Nucleus accumbens (tissue), 56 donors: ENCODE data around the gene MT1X.
"Not testable (repeated sequence)": the region's sequence is repeated elsewhere in the genome, so short reads cannot be mapped to it uniquely, and the experiment has no call there.

Experiments
- DNase-seq, 56 donors: peaks; one replicate each; lab custom pipeline; 2025; lab: John Stamatoyannopoulos, UW

The MT1X gene

DNA sequence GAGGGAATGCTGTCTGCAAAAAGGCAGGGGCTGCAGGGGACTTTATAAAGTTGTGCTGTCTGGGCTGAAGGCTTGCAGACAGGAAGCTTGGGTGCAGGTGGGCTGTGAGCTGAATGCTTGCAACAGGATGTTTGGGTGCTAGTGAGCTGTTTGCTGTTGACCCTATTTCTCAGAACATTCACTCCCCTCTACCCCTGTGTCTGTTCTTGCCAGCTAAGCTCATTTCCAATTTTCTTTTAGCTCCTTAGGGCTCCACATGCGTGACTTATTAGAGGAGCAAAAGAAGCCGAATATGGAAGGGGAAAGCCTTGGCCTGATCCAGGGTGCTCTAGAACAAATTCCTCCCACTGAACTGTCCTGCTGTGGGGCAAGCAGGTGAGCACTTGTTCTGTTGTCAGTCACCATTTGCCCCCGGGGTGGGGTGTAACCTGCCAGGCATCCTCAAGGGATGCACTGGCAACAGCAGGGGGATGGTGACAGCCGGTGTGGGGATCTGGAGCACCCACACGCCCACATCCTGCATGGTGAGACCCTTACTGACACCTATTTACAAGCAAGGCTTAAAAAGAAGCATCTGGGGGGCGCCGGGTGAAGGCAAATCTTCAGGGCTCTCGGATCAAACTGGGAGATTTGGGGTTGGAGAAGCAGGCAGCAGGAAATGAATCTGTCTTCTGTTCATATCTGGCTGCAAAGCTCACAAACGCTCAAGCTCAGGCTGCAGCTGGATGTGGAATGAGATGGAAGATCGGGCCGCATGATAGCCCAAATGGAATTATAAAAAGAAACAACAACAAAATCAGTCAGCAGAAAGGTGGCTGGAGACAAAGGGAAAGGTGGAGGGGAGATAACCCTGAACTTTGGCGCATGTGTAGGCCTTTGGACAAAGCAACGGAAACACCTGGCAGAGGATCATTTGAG is 26.5 kb downstream of the MT1X start:
- DNase-seq, result no peak

DNA sequence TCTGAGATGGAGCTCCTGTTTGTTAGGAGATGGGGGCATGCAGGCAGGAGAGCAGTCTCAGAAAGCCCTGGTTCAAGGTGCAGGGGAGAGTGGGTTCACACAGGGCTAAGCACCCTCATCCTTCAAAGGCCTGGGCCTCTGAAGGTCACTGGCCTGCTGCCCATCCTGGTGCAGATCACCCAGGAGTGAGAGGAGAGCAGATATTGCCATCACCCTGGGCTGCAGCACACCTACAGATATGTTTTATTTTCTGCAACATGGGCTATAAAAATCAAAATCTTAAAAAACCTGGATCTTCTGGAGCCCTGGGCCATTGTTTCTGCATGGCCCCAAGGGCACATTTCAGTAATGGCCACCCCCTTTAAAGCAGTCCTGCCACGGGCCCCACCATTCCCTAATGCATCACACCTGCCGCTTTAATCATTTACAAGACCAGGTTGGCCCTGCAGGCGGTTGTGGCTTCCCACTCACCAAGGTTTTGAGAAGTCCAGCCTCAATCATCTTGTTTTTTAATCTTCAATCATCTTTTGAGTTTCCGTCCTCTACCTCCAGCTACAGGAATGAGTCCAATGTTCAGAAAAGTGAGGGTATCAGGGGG is 27.3 kb downstream of the MT1X start:
- DNase-seq, result no peak

GRCh38 chr16:56710181-56710737 is 28.0 kb downstream of the MT1X start:
- DNase-seq, result no peak

- no peak for DNase-seq
Observed at GRCh38 chr16:56711862-56712261, 29.6 kb downstream of the MT1X start.

GRCh38 chr16:56713794-56714193 is 31.5 kb downstream of the MT1X start:
- DNase-seq, result no peak

DNA sequence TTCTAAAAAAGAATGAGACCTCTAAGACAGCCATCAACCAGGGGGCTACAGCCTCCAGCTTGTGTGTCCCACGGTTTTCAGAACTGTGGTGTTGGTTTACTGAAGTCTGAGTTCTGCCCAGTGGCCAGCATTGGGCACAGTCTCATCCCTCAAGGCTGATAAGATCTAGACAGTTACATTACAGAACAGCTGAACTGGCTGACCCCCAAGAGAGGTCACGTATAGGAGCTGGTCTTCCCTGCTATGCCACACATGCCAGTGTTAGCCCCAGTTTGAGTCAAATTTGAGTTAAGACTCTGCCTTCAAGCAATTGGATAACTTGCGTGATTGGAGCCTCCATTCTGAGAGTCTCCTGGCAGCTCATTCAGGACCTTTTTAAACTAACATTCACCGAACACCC is 32.9 kb downstream of the MT1X start:
- DNase-seq, result no peak

DNA sequence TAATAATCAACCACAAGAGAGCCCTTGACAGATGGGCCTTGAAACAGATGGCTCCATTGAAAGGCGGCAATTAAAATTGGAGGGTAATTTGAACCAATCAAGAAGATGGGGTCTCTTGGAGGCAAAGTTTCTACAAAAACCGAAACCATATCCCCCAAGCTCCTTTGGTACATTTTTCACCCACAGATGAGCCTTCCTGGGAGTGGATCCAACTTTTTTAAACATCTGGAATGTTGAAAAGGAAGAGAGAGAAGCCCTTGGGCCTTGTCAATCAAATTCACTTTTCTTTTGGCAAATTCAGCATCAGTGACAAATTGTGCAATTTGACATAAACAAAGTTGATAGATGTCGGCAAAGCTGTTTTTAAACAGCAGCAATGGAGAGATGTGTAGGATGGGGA is 34.5 kb downstream of the MT1X start:
- DNase-seq, result no peak

- not testable (repeated sequence) for DNase-seq
Observed at GRCh38 chr16:56717532-56717931, 35.3 kb downstream of the MT1X start.

GRCh38 chr16:56722200-56722842 is 40.1 kb downstream of the MT1X start:
- DNase-seq, result no peak

- DNase-seq, result no peak
Observed at GRCh38 chr16:56724191-56724590, 41.9 kb downstream of the MT1X start.

- no peak for DNase-seq
Observed at GRCh38 chr16:56726283-56726682, 44.0 kb downstream of the MT1X start.

GRCh38 chr16:56726926-56727325 is 44.7 kb downstream of the MT1X start:
- DNase-seq, result no peak

GRCh38 chr16:56728027-56728426 is 45.8 kb downstream of the MT1X start:
- no peak for DNase-seq

DNA sequence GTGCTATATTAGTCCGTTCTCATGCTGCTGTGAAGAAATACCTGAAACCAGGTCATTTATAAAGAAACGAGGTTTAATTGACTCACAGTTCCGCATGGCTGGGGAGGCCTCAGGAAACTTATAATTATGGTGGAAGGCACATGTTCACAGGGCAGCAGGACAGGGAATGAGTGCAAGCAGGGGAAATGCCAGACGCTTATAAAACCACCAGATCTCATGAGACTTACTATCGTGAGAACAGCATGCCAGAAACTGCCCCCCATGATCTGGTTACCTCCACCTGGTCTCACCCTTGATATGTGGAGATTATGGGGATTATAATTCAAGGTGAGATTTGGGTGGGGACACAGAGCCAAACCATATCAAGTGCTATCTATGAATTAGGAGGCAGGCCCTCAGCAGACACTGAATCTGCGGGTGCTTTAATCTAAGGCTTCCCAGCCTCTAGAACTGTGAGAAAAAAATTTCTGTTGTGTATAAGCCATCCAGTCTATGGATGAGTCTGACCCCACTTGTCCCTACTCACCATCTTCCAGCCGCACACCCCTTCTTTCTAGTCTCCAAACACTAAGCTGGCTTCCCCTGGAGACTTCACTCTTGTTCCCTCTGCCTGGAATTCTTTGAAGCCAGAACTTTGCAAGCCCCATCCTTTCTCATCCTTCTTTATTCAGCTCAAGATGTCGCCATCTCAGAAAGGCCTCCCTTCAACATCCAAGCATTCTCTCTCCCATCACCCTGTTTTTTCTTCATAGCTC is 46.9 kb downstream of the MT1X start:
- DNase-seq, result no peak

- DNase-seq, result peak in 55 of 56 donors; percentile 37 to 94 (median 87)
Observed at GRCh38 chr16:56729735-56730662, 47.7 kb downstream of the MT1X start, which contains the start of gene NUP93. Gene NUP93 (plus strand): TSS chr16:56730129. CDS start chr16:56748248, 18,119 bp downstream.

- DNase-seq, result no peak
Observed at GRCh38 chr16:56732366-56732765, 50.1 kb downstream of the MT1X start.

DNA sequence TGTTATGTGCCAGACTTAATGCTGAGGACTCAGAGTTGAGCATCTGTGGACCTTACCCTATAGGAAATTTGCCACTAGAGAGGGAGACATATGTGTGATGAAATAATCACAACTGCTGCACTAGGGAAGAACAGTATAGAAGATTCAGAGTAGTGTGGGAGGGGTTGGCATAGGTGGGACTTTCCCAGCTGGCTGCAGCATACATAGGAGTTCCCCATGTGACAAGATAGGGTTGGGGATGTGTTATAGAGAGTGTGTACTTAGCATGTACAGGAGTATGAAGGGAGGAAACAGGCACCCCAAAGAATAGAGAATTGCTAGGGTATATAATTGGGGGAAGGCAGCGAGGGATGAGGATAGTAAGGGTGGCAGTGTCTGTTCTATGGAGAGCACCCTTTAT is 50.6 kb downstream of the MT1X start:
- no peak for DNase-seq
